HG03442 (cell line): ENCODE measurements around the gene BHLHA9.
"Not testable (repeated sequence)": the region's sequence is repeated elsewhere in the genome, so short reads cannot be mapped to it uniquely, and the experiment has no call there.

Experiments used
- ATAC-seq: cut with Tn5 transposase; IDR thresholded peaks from one replicate; pipeline ENCODE4 v1.9.1; 2021; ENCODE audit warnings: mild to moderate bottlenecking, moderate library complexity; ENCODE audit not compliant: unreplicated experiment

Gene BHLHA9

GRCh38 chr17:1298606-1299005 is 28.4 kb downstream of the BHLHA9 start:
- ATAC-seq: no peak

- ATAC-seq: no peak
Observed at GRCh38 chr17:1299552-1300370, 29.5 kb downstream of the BHLHA9 start.

GRCh38 chr17:1300371-1300905 is 30.2 kb downstream of the BHLHA9 start:
- ATAC-seq: no peak

GRCh38 chr17:1301546-1301945 is 31.3 kb downstream of the BHLHA9 start:
- no peak for ATAC-seq

- ATAC-seq: no peak
Observed at GRCh38 chr17:1302761-1303160, 32.5 kb downstream of the BHLHA9 start.

GRCh38 chr17:1304522-1304921 is 34.3 kb downstream of the BHLHA9 start:
- ATAC-seq: no peak

GRCh38 chr17:1304962-1305563 is 34.8 kb downstream of the BHLHA9 start:
- ATAC-seq: no peak

GRCh38 chr17:1307829-1308228 is 37.6 kb downstream of the BHLHA9 start:
- not testable (repeated sequence) for ATAC-seq

- no peak for ATAC-seq
Observed at GRCh38 chr17:1312261-1312870, 42.1 kb downstream of the BHLHA9 start.

- ATAC-seq: no peak
Observed at GRCh38 chr17:1313270-1314005, 43.2 kb downstream of the BHLHA9 start.

GRCh38 chr17:1315409-1315808 is 45.2 kb downstream of the BHLHA9 start:
- ATAC-seq: no peak

- ATAC-seq: no peak
Observed at GRCh38 chr17:1315891-1316403, 45.7 kb downstream of the BHLHA9 start.
